Measurements from ENCODE around the gene HMCN1. TPM values are rescaled to one million over a fixed set of nuclear protein-coding genes. Genes with fewer than 3 reads are reported as not detected.

The HMCN1 gene
- polyA plus RNA-seq, 1 donor from 2014 or later: 0.66 TPM

DNA sequence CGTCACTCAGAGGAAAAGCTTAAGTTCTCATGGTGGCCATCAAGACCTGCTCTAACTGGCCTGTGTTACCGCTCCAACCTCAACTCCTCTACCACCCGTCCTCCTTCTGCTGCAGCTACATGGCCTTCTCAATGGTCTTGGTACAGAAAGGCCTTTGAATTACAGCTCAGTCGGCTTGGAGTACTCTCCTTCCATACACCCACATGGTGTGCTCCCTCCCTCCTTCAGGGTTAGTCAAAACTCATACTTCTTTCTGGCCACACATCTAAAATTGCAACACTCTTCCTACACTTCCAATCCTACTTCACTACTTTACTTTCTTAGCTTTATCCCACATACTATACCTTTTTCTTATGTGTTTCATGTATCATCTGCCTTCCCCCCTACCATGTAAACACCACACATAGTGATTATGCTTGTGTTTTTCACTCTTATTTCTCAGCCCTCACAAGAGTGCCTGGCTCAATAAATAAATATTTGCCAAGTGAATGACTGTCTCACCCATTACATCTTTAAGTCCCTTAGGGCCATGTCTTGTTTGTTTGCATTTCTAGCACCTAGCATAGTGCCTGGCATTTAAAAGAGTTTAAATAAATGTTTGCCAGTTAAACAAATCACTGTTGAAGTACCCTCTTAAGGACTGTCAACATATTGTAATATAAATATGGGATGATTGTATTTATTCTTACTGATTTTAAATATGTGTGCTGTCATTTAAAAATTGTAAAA is 37.6 kb upstream of the HMCN1 start:
- Histone ChIP-seq H3K36me3 (ENCODE audit: insufficient read depth, low read length) (no peaks in the 10 kb centered on the region), H4K20me1 (ENCODE audit: insufficient read depth) (no peaks in the 10 kb centered on the region), H3K9me3 (ENCODE audit: low read length) (no peaks in the 10 kb centered on the region), H3K9ac (ENCODE audit: low read length) (no peak overlapping the region), H3K27ac (ENCODE audit: low read length) (no peak overlapping the region), H3K9me2 (ENCODE audit: insufficient read depth, low read length) (no peaks in the 10 kb centered on the region), H2AFZ (ENCODE audit: low read depth, low read length) (no peak overlapping the region), H3K4me3 (ENCODE audit: low read length) (no peak overlapping the region), H3K79me2 (replicated peaks; ENCODE audit: insufficient read depth, low read length) (no peaks in the 10 kb centered on the region), H3K4me2 (ENCODE audit: low read length) (no peak overlapping the region), H3F3A (ENCODE audit: insufficient read depth, low read length, poor library complexity, severe bottlenecking) (no peaks in the 10 kb centered on the region), H3K27me3 (ENCODE audit: insufficient read depth, low read depth, low read length) (no peaks in the 10 kb centered on the region)
- TF ChIP-seq EZH2 (IDR thresholded peaks at IDR 0.05; ENCODE audit: borderline replicate concordance, insufficient read depth, low read length, poor library complexity, severe bottlenecking) (no peak), RAD21 (conservative IDR thresholded peaks at IDR 0.05) (no peak), POLR2AphosphoS5 (IDR thresholded peaks at IDR 0.05) (no peak), EP300 (conservative IDR thresholded peaks at IDR 0.05; ENCODE audit: poor library complexity, severe bottlenecking) (no peak), MXI1 (conservative IDR thresholded peaks at IDR 0.05; ENCODE audit: poor library complexity, severe bottlenecking) (no peak), TAF1 (IDR thresholded peaks at IDR 0.05; ENCODE audit: low read depth) (no peak), SMC3 (conservative IDR thresholded peaks at IDR 0.05; ENCODE audit: poor library complexity) (no peak)
- TF ChIP-seq, protein P1, sequence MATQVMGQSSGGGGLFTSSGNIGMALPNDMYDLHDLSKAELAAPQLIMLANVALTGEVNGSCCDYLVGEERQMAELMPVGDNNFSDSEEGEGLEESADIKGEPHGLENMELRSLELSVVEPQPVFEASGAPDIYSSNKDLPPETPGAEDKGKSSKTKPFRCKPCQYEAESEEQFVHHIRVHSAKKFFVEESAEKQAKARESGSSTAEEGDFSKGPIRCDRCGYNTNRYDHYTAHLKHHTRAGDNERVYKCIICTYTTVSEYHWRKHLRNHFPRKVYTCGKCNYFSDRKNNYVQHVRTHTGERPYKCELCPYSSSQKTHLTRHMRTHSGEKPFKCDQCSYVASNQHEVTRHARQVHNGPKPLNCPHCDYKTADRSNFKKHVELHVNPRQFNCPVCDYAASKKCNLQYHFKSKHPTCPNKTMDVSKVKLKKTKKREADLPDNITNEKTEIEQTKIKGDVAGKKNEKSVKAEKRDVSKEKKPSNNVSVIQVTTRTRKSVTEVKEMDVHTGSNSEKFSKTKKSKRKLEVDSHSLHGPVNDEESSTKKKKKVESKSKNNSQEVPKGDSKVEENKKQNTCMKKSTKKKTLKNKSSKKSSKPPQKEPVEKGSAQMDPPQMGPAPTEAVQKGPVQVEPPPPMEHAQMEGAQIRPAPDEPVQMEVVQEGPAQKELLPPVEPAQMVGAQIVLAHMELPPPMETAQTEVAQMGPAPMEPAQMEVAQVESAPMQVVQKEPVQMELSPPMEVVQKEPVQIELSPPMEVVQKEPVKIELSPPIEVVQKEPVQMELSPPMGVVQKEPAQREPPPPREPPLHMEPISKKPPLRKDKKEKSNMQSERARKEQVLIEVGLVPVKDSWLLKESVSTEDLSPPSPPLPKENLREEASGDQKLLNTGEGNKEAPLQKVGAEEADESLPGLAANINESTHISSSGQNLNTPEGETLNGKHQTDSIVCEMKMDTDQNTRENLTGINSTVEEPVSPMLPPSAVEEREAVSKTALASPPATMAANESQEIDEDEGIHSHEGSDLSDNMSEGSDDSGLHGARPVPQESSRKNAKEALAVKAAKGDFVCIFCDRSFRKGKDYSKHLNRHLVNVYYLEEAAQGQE (IDR thresholded peaks at IDR 0.05; ENCODE audit: borderline replicate concordance): no peak
- TF ChIP-seq, protein P2, sequence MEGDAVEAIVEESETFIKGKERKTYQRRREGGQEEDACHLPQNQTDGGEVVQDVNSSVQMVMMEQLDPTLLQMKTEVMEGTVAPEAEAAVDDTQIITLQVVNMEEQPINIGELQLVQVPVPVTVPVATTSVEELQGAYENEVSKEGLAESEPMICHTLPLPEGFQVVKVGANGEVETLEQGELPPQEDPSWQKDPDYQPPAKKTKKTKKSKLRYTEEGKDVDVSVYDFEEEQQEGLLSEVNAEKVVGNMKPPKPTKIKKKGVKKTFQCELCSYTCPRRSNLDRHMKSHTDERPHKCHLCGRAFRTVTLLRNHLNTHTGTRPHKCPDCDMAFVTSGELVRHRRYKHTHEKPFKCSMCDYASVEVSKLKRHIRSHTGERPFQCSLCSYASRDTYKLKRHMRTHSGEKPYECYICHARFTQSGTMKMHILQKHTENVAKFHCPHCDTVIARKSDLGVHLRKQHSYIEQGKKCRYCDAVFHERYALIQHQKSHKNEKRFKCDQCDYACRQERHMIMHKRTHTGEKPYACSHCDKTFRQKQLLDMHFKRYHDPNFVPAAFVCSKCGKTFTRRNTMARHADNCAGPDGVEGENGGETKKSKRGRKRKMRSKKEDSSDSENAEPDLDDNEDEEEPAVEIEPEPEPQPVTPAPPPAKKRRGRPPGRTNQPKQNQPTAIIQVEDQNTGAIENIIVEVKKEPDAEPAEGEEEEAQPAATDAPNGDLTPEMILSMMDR (IDR thresholded peaks at IDR 0.05; ENCODE audit: poor library complexity, severe bottlenecking): no peak

DNA sequence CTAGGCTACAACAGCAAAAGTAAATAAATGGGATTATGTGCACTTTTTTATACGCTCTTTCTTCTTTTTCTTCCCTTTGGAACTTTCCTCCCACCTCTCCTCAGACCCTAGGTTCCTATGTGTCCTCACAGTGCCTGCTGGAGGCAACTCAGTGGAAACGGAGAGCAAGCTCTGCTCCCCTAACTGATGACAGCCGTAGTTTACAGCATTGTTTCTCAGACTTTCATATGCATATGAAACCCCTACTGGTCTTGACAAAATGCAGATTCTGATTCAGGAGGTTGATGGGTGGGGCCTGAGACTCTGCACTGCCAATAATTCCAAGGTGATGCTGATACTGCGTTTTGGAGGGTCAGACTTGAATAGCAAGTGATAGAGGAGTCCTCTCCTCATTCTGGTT is 34.3 kb upstream of the HMCN1 start:
- Histone ChIP-seq H3K9ac (ENCODE audit: low read length) (no peak overlapping the region), H4K20me1 (ENCODE audit: insufficient read depth) (no peaks in the 10 kb centered on the region), H3K9me3 (ENCODE audit: low read length) (no peaks in the 10 kb centered on the region), H2AFZ (ENCODE audit: low read depth, low read length) (no peak overlapping the region), H3K27ac (ENCODE audit: low read length) (no peak overlapping the region), H3K4me3 (ENCODE audit: low read length) (no peak overlapping the region), H3K36me3 (ENCODE audit: insufficient read depth, low read length) (no peaks in the 10 kb centered on the region), H3K9me2 (ENCODE audit: insufficient read depth, low read length) (no peaks in the 10 kb centered on the region), H3K79me2 (replicated peaks; ENCODE audit: insufficient read depth, low read length) (no peaks in the 10 kb centered on the region), H3K4me2 (ENCODE audit: low read length) (no peak overlapping the region), H3F3A (ENCODE audit: insufficient read depth, low read length, poor library complexity, severe bottlenecking) (no peaks in the 10 kb centered on the region), H3K27me3 (ENCODE audit: insufficient read depth, low read depth, low read length) (no peaks in the 10 kb centered on the region)
- TF ChIP-seq SMC3 (conservative IDR thresholded peaks at IDR 0.05; ENCODE audit: poor library complexity) (no peak), EP300 (conservative IDR thresholded peaks at IDR 0.05; ENCODE audit: poor library complexity, severe bottlenecking) (no peak), TAF1 (IDR thresholded peaks at IDR 0.05; ENCODE audit: low read depth) (no peak), MXI1 (conservative IDR thresholded peaks at IDR 0.05; ENCODE audit: poor library complexity, severe bottlenecking) (no peak), POLR2AphosphoS5 (IDR thresholded peaks at IDR 0.05) (no peak), EZH2 (IDR thresholded peaks at IDR 0.05; ENCODE audit: borderline replicate concordance, insufficient read depth, low read length, poor library complexity, severe bottlenecking) (no peak), RAD21 (conservative IDR thresholded peaks at IDR 0.05) (no peak)
- TF ChIP-seq, protein P2 (IDR thresholded peaks at IDR 0.05; ENCODE audit: poor library complexity, severe bottlenecking): no peak
- TF ChIP-seq, protein P1 (IDR thresholded peaks at IDR 0.05; ENCODE audit: borderline replicate concordance): no peak
